ENCODE data around the gene C15orf61.

DNA sequence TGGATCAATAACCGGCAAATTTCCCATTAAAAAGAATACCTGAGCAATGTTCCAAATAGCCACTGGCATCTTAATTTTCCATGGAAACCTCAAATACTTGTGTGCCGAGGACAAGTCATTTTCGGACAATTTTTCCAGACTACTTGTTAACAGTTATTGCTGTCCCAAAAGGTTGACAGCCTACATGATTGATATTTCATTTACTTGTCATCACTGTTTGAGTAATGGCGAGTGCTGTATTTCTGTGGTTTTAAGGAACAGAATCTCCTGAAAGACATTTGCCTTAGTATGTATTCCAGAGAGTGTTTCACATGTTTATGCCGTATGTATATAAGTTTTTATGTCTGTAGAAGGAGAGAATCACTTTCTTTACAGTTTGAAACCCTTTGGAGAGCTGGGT is 58.2 kb downstream of the C15orf61 start:
- TF ChIP-seq, protein P1, sequence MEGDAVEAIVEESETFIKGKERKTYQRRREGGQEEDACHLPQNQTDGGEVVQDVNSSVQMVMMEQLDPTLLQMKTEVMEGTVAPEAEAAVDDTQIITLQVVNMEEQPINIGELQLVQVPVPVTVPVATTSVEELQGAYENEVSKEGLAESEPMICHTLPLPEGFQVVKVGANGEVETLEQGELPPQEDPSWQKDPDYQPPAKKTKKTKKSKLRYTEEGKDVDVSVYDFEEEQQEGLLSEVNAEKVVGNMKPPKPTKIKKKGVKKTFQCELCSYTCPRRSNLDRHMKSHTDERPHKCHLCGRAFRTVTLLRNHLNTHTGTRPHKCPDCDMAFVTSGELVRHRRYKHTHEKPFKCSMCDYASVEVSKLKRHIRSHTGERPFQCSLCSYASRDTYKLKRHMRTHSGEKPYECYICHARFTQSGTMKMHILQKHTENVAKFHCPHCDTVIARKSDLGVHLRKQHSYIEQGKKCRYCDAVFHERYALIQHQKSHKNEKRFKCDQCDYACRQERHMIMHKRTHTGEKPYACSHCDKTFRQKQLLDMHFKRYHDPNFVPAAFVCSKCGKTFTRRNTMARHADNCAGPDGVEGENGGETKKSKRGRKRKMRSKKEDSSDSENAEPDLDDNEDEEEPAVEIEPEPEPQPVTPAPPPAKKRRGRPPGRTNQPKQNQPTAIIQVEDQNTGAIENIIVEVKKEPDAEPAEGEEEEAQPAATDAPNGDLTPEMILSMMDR (IDR thresholded peaks at IDR 0.05): no peak
- no peak for TF ChIP-seq ZFX (IDR thresholded peaks at IDR 0.05; ENCODE audit: borderline replicate concordance)
